DMS79 treated with DMSO at 0.1 percent for 48 hours (cell line): ENCODE measurements around the gene DYNC2LI1.

Experiments
- DNase-seq: peaks from one replicate; lab custom pipeline; 2025; lab: John Stamatoyannopoulos, UW

The DYNC2LI1 gene

DNA sequence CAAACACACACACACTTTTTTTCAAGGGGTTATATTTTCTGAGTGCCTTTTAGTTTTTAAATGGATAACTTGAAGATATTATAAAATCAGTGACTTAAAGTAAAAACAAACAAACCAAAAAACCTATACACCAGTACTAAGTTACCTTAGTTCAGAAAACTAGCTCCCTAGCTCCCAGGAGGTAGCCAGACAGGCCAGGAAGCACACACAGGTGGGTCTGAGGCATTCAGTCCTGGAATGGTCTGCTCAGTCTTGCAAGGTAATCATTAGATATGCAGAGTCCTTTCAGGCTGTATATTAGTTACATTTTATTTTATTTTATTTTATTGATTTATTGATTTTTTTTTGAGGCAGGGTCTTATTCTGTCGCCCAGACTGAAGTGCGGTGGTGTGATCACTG lies 10.7 kb upstream of the DYNC2LI1 start:
- no peak for DNase-seq

DNA sequence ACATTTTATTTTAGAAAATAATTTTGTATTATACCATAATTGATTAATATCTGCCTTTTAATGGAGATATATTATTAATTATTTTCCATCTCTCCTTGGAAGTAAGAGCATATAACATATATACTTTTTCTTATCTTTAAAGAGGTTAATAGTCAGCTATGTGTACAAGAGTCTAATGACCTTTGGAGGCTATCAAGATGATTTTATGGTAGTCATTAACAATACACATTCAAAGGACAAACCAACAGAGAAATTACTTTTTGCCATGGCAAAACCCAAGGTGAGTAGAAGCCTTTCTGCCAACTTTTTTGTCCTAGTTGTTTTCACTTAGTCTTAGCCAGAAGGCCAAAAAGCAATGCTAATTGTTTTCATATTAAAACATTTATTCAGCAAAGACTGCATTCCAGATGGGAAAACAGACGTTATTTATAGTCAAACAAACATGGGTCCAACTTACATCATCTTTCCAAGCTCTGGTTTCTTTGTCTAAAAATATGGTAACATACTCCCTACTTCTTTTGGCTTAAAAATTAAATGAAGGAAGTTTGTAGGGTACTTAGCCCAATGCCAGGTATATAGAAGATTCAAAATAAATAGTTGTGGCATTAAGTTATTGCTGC lies 9.6 kb upstream of the DYNC2LI1 start:
- DNase-seq = no peak

DNA sequence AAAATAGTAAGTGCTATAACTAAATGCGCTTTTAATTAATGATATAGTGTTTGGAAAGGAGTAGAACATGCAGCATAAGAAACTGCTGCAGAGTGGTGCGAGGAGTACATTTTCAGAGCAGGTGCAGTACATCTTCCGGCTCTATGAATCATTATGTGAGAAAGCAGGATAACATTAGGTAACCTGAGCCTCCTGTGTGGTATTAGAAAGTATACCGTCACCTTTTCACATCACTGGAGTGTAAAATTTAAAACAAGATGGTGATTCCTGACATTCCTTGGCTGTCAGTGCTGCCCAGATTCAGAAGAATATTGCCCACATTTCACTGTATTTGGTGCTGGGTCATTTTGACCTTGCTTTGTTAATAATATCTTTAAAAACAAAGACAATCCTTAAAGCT lies 7.8 kb upstream of the DYNC2LI1 start:
- DNase-seq = no peak

DNA sequence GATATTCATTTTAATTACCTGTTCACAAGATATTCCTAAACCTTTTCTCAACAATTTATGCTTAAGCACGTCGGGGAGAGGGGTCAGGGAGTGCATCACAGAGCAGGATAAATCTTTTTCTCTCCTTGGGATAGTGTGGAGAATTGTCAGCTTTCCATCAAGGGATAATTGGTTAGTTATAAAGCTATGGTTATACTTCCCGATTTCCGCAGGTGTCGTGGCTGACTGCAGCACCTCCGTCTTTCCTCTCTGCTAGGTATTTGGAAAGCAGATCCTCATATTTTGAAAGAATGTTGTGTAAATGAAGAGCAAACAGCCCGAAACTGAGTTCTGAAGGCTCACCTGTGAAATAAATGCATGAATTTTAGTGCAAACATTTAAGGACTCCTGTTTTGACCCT lies 778 bp downstream of the DYNC2LI1 start:
- DNase-seq = no peak

DNA sequence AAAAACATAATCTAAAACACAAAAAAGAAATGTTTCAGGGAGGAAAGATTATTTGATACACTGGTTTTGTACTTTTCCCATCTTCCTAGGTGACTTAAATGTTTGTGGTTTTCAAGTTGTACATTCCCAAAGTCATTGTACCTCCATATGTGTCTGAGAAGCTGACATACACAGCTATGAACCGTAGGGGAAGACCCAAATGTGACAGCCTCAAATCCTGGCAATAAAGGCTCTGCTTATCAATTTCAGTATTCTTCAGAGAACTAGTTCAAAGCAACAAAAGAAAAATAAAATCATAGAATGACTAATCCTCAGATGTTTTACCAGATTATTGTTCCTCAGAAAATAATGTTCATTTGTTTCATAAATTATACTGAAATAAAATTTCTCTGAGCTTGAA lies 2.5 kb downstream of the DYNC2LI1 start:
- DNase-seq = no peak

DNA sequence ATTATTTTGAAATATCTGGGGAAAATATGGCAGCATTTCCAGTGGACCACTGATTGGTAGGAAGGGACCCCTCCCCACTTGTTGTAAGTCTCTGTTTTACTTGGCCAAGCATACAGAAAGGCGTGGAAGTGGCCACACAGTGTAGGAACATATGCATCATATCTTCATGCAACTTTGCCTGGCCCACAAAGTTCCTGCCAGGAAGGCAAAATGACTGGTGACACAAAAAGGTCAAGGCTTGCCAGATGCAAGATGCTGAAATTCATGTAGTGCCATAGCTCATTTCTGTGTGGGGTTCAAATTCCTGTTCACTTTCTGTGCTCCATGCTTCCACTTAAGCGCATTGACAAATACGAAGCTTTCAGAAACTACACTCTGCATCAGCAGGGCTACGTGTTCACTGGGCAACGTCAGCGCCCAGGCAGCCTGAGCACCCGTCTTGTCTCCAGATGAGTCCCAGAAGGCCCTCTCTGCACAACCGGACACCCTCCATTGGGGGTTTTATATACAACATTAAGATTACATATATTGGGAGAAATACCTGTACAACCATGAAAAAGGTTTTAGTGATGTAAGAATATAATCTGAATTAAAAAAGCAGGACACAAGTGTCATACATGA lies 3.6 kb downstream of the DYNC2LI1 start:
- no peak for DNase-seq

DNA sequence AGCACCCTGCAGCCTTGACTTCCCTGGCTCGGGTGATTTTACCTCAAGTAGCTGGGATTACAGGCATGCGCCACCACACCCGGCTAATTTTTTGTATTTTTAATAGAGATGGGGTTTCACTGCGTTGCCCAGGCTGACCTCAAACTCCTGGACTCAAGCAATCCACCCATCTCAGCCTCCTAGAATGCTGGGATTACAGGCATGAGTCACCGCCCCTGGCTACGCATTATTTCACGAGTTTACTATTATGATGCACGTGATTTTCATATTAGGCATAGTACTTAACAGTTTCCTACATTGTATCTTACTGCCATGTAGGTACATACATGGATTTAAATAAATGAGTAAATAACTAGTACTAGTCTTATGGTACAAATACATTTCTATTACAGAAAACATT lies 4.4 kb downstream of the DYNC2LI1 start:
- no peak for DNase-seq

DNA sequence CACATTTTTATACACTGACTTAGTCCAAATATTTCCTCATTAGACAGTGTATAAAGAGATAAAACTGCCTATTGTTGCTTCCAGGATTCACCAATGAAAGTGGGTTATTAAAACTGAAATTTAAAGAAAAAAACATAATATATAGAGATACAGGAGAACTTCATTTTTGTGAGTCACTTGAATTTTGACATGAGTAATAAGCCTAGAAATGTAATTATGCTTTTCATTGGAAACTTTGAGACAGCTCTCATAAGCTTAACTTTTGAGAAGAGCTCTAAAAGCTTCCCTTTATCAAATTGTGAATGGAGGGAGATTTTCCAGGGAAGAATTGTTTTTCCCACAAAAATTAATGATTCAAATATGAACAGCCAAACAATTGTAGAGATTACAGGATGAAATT lies 14.1 kb downstream of the DYNC2LI1 start:
- no peak for DNase-seq

DNA sequence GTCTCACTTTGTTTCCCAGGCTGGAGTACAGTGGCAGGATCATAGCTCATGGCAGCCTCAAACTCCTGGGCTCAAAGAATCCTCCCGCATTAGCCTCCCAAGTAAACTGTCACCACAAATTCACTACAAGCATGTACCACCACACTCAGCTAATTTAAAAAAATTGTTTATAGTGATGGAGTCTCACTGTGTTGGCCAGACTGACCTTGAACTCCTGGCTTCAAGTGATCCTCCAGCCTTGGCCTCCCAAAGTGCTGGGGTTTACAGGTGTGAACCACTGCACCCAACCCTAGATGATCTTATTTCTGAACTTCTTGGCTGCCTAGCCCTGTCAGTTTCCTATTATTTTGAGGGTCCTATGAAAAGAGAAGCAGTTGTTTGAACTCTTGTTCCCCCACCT lies 14.8 kb downstream of the DYNC2LI1 start:
- DNase-seq = no peak

DNA sequence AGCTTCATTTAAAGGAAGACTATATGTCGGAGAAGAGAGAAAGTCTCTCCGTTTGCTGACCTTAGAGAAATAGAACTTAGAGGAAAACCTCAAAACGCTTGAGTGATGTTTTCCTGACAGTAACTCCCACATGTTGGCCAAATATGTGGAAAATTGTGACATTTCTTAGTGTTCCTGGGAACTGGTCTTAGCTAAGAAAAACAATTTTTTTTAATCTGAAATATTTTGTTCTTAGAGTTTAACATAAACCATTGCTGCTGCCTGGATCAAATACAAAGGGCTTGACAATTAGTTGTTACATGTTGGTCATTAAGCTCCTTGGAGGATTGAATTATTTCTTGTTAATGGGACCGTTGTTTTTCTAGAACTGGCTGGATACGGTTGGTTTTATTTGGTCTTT lies 16.3 kb downstream of the DYNC2LI1 start:
- DNase-seq = no peak

DNA sequence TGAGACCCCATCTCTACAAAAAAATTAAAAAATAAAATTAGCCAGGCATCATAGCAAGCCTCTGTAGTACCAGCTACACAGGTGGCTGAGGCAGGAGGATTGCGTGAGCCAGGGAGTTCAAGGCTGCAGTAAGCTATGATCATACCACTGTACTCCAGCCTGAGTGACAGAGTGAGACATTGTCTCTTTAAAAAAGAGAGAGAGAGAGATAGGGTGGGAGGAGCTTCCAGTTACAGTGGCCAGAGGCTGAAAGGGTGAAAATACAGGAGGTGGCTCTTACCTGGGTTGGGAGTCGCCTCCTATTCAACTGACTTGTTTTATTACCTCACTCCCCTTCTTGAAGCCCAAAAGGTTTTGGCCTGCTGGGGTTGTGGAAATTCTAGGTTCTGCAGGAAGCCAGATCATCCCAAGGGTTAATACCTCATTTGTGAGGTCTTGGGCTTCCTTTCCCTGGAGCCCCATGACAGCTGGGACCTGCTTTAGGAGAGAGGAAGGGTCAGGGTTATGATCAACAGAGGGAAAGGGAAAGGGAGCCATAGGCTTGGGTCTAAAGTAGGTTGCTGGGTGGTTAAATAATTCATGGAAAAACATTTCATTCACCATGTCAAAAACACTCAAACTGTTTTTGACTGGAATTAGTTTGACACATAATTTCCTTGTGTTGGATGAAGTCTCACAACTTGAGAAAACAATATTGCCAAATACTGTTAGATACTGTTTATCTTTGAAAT lies 17.4 kb downstream of the DYNC2LI1 start:
- DNase-seq = no peak

DNA sequence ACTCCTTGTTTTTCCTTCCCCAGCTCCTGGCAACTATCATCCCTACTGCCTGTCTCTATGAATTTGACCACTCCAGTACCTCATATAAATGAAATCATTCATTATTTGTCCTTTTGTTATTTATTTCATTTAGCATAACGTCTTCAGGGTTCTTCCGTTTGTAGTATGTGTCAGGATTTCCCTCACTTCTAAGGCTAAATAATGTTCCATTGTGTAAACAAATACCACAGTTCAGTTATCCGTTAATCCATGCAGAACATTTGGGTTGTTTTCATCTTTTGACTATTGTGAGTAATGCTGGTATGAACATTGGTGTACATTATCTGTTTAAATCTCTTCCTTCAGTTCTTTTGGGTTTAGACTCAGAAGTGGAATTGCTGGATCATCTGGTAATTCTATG lies 18.8 kb downstream of the DYNC2LI1 start:
- DNase-seq = no peak

DNA sequence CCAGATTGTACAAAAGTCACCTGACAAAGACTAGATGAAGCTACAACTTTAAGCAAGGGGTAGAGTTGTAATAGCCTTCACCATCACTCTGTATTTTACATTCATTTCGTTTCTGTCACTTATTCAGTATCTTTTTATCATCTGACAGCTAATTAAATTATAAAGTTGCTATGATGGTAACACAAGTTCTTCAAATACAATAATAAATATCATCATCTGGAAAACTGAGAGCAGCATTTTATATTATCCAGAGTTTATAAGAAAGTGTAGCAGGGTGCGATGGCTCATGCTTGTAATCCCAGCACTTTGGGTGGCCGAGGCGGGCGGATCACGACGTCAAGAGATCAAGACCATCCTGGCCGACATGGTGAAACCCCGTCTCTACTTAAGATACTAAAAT lies 21.1 kb downstream of the DYNC2LI1 start:
- DNase-seq = no peak

DNA sequence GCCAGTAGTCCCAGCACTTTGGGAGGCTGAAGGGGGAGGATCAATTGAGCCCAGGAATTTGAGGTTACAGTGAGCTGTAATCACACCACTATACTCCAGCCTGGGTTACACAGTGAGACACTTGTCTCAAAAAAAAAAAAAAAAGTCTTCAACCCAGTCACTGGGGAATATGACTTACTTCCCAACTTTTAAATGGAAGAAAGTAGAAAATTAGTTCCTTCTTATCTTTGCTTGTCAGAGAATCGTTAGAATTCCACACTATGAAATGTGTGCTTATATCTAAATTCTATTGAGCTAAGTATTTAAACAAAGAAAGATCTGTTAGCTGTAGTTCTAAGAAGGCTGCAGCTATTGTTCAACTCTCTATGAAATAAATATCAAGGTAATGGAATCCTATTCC lies 22.4 kb downstream of the DYNC2LI1 start:
- no peak for DNase-seq

DNA sequence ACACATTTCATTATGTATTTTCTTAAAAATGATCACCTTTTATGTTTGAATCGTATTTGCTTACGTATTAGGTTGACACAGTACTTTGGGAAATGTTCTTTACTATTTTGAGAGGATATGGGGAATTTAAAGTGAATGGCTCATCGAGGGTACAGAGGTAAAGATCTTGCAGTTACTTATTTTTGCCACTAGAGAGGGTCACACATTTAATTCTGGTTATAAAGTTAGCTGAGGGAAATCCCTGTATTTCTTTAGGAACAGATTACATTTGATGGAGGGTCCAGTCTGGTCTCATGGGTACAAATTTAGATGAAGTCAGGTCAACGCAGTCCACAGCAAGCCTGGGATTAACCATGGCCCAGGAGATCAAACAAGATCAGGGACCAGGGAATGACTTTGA lies 24.5 kb downstream of the DYNC2LI1 start:
- DNase-seq = no peak

DNA sequence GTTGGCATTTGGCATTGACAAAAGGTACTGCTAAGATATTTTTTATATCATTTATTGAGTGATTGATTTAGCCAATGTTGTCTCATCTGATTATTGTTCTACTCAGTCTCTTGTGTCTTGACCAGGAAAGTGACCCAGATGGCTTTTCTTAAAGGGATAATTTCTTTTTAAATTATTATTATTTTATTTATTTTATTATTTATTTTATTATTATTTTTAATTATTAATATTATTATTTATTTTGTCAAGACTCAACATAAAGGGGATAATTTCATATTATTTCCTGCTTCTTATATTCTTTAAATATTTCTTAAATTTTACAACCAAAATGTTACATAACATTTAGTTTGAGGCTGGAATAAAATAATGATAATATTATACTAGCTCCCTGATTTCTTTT lies 27.1 kb downstream of the DYNC2LI1 start:
- DNase-seq = no peak

DNA sequence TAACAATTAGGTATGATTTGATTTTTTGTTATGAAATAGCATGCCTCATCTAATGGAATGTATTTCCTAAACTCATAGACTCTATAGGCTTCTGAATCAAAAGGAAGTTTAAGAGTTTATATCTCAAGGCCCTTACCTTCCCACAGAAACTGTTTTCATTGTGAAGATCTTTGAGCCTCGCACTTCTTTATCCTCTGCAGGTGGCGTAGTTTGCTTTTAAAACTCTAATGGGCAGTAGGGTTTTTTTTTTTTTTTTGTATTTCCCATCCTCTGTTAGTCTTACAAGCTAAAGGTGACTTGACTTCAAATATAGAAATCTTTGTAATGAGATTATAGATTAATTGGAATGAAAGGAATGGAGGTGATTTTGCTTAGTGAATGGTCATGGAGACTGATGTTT lies 28.3 kb downstream of the DYNC2LI1 start:
- DNase-seq = no peak

DNA sequence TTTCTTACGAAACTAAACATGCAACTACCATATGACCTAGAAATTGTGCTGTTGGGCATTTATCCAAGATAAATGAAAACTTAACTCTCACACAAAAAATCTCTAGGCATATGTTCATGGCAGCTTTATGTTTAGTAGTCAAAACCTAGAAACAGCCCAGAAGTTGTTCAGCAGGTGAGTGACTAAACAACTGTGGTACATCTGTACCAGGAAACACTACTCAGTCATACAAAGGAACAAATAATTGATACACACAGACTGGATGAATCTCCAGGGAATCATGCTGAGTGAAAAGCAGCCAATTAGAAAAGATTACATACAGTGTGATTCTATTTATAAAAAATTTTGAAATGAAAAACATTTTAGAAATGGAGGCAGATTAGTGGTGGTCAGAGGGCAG lies 29.3 kb downstream of the DYNC2LI1 start:
- no peak for DNase-seq

DNA sequence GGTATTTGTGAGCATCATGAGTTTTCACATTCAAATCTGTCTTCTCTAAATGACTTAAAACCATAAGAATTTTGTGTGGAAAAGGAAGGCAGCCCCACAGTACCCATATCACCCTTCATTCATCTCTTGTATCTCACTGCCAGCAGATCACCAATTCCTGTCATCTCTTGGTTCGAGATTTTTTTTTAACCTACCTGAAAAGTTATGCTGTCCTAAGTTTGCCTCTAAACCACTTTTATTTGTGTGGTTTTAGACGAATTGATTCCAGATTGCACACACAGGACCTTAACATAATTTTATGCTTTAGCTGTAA lies 32.8 kb downstream of the DYNC2LI1 start:
- no peak for DNase-seq

DNA sequence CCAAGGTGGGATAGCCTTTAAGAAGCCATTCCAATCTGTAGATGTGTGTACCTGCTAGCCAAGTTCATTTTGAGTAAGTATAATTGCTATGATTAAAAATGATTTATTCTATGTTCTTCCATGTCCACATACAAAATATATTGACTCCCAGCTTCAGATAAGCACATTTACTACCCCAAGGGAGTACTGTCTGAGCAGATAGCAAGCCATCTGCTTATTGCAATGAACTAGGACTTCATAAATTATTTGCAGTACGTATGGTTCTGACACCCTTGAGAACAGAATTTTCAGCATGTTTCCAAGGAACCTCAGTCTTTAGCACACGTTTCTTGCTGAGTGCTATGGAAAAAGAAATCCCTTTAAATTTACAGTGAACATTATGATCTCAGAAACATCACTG lies 36.6 kb downstream of the DYNC2LI1 start:
- no peak for DNase-seq

DNA sequence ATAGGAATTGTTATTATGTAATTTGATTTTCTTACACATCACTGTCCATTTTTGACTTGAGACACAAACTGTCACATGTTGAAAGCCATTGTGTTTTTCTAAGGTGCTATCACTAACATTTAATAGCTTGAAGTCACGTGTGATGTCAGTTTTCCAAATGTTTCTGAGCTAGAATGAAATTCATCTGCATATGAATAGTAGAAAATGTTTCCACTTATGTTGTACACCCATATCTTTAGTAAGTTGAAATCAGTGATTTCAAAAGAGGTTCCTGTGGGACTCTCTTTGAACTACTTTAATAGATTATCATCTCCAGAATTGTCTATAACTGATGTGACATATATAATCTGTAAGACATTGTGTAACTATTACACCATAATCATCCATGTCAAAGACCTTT lies 37.0 kb downstream of the DYNC2LI1 start:
- no peak for DNase-seq

DNA sequence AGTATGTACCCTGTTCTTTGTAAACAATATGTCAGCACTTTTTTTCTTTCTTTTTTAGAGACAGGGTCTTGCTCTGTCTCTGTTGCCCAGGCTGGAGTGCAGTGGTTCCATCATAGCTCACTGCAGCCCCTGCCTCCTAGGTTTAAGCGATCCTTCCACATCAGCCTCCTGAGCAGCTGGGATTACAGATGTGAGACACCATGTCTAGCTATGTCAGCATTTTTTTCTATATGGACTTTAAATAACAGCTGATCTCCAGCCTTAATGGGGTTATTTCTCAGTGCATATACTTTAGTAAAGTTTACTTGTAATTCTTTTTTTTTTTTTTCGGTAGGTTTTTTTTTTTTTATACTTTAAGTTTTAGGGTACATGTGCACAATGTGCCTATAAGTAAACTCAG lies 38.2 kb downstream of the DYNC2LI1 start:
- DNase-seq = no peak

DNA sequence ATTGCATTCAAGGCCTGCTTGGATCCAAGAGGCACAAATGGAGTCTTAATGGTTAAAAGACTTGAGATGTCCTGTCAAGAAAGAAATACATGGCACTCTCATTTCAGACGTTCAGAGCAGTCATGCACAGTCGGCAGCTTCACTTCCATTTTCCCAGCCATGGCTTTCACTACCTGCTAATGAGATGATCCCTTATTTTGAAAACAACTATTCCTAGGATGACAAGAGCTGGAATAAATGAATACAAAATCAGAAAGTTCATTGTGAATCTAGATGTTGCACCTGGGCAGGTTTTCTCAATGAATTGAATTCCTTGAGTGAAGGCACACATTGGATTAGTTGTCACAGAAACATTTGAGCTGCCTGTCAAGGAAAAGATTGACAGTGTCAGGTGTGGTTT lies 39.1 kb downstream of the DYNC2LI1 start:
- no peak for DNase-seq

DNA sequence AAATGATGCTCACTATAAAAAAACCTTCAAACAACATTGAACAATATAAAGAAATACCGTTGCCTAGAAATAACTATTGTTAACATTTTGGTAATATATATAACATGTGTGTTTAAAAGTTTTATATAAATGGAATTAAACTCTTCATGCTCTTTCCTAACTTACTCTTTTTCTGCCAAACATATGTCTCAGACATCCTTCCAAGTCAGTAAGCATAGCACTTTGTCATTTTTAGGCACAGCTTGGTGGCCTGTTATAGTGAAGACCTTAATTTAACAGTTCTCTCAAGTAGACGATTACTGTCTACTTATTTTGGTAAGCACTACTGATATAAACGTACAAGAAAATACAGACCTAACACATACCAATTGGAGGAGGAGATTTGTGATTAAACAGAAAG lies 40.9 kb downstream of the DYNC2LI1 start:
- no peak for DNase-seq
